GM18951 (cell line): ENCODE measurements around the gene KCNQ5.

ENCODE experiments used
- POLR2A ChIP-seq: IDR thresholded peaks from 4 replicates; pipeline ENCODE4 v1.6.1; 2011; ENCODE audit warnings: mild to moderate bottlenecking; ENCODE audit not compliant: insufficient read length, insufficient read depth; ENCODE audit errors: extremely low read depth
- in situ Hi-C: fragments of 300-500 bp; cut with MboI; formaldehyde crosslinking; loops from one replicate; pipeline ENCODE4 v1.12.0; 2022; ENCODE audit warnings: low sequenced_read_pairs, mixed read lengths, inconsistent platforms; ENCODE audit not compliant: unreplicated experiment

Gene KCNQ5

GRCh38 chr6:73143551-73143950 lies 521.7 kb downstream of the KCNQ5 start:
- in situ Hi-C loops, result no loop called here

GRCh38 chr6:73144516-73144915 lies 522.7 kb downstream of the KCNQ5 start:
- in situ Hi-C loops, result no loop called here

More at GRCh38 chr6:73143551-73143950, 521.7 kb downstream of the KCNQ5 start:
- no peak for TF ChIP-seq POLR2A

GRCh38 chr6:73145690-73146089 lies 523.8 kb downstream of the KCNQ5 start:
- in situ Hi-C loops, result no loop called here
- no peak for TF ChIP-seq POLR2A

More at GRCh38 chr6:73144516-73144915, 522.7 kb downstream of the KCNQ5 start:
- TF ChIP-seq POLR2A, result no peak

- TF ChIP-seq POLR2A, result no peak
- in situ Hi-C loops, result no loop called here
Measured at GRCh38 chr6:73151732-73152131, 529.9 kb downstream of the KCNQ5 start.

GRCh38 chr6:73152556-73152955 lies 530.7 kb downstream of the KCNQ5 start:
- TF ChIP-seq POLR2A, result no peak
- in situ Hi-C loops, result no loop called here

- TF ChIP-seq POLR2A, result no peak
Measured at GRCh38 chr6:73152966-73153757, 531.3 kb downstream of the KCNQ5 start.

GRCh38 chr6:73156793-73157767 lies 535.2 kb downstream of the KCNQ5 start:
- no peak for TF ChIP-seq POLR2A
- in situ Hi-C loops, result no loop called here

More at GRCh38 chr6:73152966-73153757, 531.3 kb downstream of the KCNQ5 start:
- in situ Hi-C loops, result no loop called here

GRCh38 chr6:73157870-73158269 lies 536.0 kb downstream of the KCNQ5 start:
- in situ Hi-C loops, result no loop called here
- TF ChIP-seq POLR2A, result no peak

GRCh38 chr6:73169111-73169510 lies 547.2 kb downstream of the KCNQ5 start:
- in situ Hi-C loops, result no loop called here
- TF ChIP-seq POLR2A, result no peak

- no peak for TF ChIP-seq POLR2A
- in situ Hi-C loops, result no loop called here
Measured at GRCh38 chr6:73169633-73170032, 547.8 kb downstream of the KCNQ5 start.

GRCh38 chr6:73174646-73175045 lies 552.8 kb downstream of the KCNQ5 start:
- in situ Hi-C loops, result no loop called here

GRCh38 chr6:73176057-73176456 lies 554.2 kb downstream of the KCNQ5 start:
- in situ Hi-C loops, result no loop called here
- no peak for TF ChIP-seq POLR2A

More at GRCh38 chr6:73174646-73175045, 552.8 kb downstream of the KCNQ5 start:
- no peak for TF ChIP-seq POLR2A

GRCh38 chr6:73177221-73177944 lies 555.5 kb downstream of the KCNQ5 start:
- in situ Hi-C loops, result no loop called here
- TF ChIP-seq POLR2A, result no peak
